GM23338 (cell line): ENCODE measurements around the gene STKLD1. TPM values are rescaled to one million over a fixed set of nuclear protein-coding genes. Genes with fewer than 3 reads are reported as not detected.

ENCODE experiments used
- ATAC-seq: fragments of 200-7000 bp; cut with Tn5 transposase; 3 replicates; pipeline ENCODE4 v1.9.1; 2020
- DNase-seq: peaks from one replicate; pipeline ENCODE4 v3.0.0-alpha.2; 2015; ENCODE audit warnings: low spot score
- H2AFZ ChIP-seq: fragments of 200-600 bp; sonication (generic); 2 replicates; pipeline ENCODE4 v1.8.0; 2016; ENCODE audit warnings: antibody characterized with exemption, mild to moderate bottlenecking, moderate library complexity
- H3F3A ChIP-seq: fragments of 200-600 bp; sonication (generic); replicated peaks from 2 replicates; pipeline ENCODE4 v1.8.0; 2017; ENCODE audit warnings: antibody characterized with exemption, mixed run types, low read depth
- H3K27ac ChIP-seq: fragments of 200-600 bp; sonication (generic); 2 replicates; pipeline ENCODE4 v1.6.1; 2016; ENCODE audit warnings: low read depth
- H3K27me3 ChIP-seq: fragments of 200-600 bp; sonication (generic); 2 replicates; pipeline ENCODE4 v1.8.0; 2016; ENCODE audit warnings: mild to moderate bottlenecking, mixed run types, moderate library complexity; ENCODE audit not compliant: insufficient read depth
- H3K36me3 ChIP-seq: fragments of 200-600 bp; sonication (generic); 2 replicates; pipeline ENCODE4 v1.8.0; 2016; ENCODE audit warnings: mild to moderate bottlenecking; ENCODE audit not compliant: insufficient read depth
- H3K4me1 ChIP-seq: fragments of 200-600 bp; sonication (generic); 2 replicates; pipeline ENCODE4 v1.8.0; 2016; ENCODE audit warnings: mild to moderate bottlenecking, moderate library complexity; ENCODE audit not compliant: insufficient read depth
- H3K4me2 ChIP-seq: fragments of 200-600 bp; sonication (generic); 2 replicates; pipeline ENCODE4 v1.7.1; 2017; ENCODE audit warnings: mixed run types
- H3K4me3 ChIP-seq: fragments of 200-600 bp; sonication (generic); 2 replicates; pipeline ENCODE4 v1.6.1; 2016; ENCODE audit warnings: mixed run types
- H3K79me2 ChIP-seq: fragments of 200-600 bp; sonication (generic); replicated peaks from 2 replicates; pipeline ENCODE4 v1.8.0; 2017; ENCODE audit warnings: mild to moderate bottlenecking; ENCODE audit not compliant: insufficient read depth
- H3K9me2 ChIP-seq: fragments of 200-600 bp; sonication (generic); 2 replicates; pipeline ENCODE4 v1.8.0; 2017; ENCODE audit not compliant: insufficient read depth
- H4K20me1 ChIP-seq: fragments of 200-600 bp; sonication (generic); replicated peaks from 2 replicates; pipeline ENCODE4 v1.8.0; 2017; ENCODE audit warnings: mild to moderate bottlenecking; ENCODE audit not compliant: insufficient read depth
- H3K27ac Mint-ChIP-seq: 2 replicates; pipeline ENCODE4 v1.8.0; 2020; ENCODE audit warnings: inconsistent platforms, mild to moderate bottlenecking, moderate library complexity, mixed read lengths
- H3K27me3 Mint-ChIP-seq: 3 replicates; pipeline ENCODE4 v1.8.0; 2022; ENCODE audit warnings: low read depth, mild to moderate bottlenecking, moderate library complexity, mixed read lengths, inconsistent platforms; ENCODE audit not compliant: insufficient read depth, poor library complexity
- H3K36me3 Mint-ChIP-seq: 3 replicates; pipeline ENCODE4 v1.8.0; 2021; ENCODE audit warnings: low read depth, mild to moderate bottlenecking, inconsistent platforms, moderate library complexity, mixed read lengths
- H3K4me1 Mint-ChIP-seq: 3 replicates; pipeline ENCODE4 v1.8.0; 2020; ENCODE audit warnings: mild to moderate bottlenecking, inconsistent platforms, mixed read lengths
- H3K4me3 Mint-ChIP-seq: 3 replicates; pipeline ENCODE4 v1.8.0; 2021; ENCODE audit warnings: moderate library complexity, mild to moderate bottlenecking, inconsistent platforms, mixed read lengths
- H3K9me3 Mint-ChIP-seq: 3 replicates; pipeline ENCODE4 v1.8.0; 2020; ENCODE audit warnings: moderate library complexity, mild to moderate bottlenecking, inconsistent platforms, mixed read lengths
- CREB1 ChIP-seq: fragments of 250-450 bp; sonication (Bioruptor Pico); IDR thresholded peaks from 2 replicates; pipeline ENCODE4 v1.5.0; 2020; ENCODE audit warnings: low read depth, mild to moderate bottlenecking, moderate library complexity
- CTCF ChIP-seq, 2 experiments: fragments of 200-600 bp in 1 of 2; sonication (generic) in 1 of 2; conservative IDR thresholded peaks; 2 replicates each; pipeline versions ENCODE4 v1.5.1 to v1.6.1; 2016 to 2017; ENCODE audit warnings: antibody characterized with exemption in 2 of 2, low read depth in 2 of 2, mild to moderate bottlenecking in 2 of 2, moderate library complexity in 1 of 2
- ETS1 ChIP-seq: IDR thresholded peaks from 2 replicates; pipeline ENCODE4 v1.6.1; 2016; ENCODE audit warnings: antibody characterized with exemption
- EZH2 ChIP-seq: fragments of 200-600 bp; sonication (generic); IDR thresholded peaks from one replicate; pipeline ENCODE4 v1.8.0; 2017; ENCODE audit warnings: antibody characterized with exemption, mild to moderate bottlenecking, low read depth; ENCODE audit not compliant: unreplicated experiment
- EZH2phosphoT487 ChIP-seq: fragments of 200-600 bp; sonication (generic); IDR thresholded peaks from one replicate; pipeline ENCODE4 v1.8.1; 2018; ENCODE audit warnings: antibody characterized with exemption; ENCODE audit not compliant: unreplicated experiment
- JUNB ChIP-seq: IDR thresholded peaks from one replicate; pipeline ENCODE4 v1.6.1; 2016; ENCODE audit warnings: antibody characterized with exemption; ENCODE audit not compliant: unreplicated experiment
- NANOG ChIP-seq: IDR thresholded peaks from 2 replicates; pipeline ENCODE4 v1.6.1; 2016; ENCODE audit warnings: antibody characterized with exemption, borderline replicate concordance
- POLR2AphosphoS5 ChIP-seq: IDR thresholded peaks from 2 replicates; pipeline ENCODE4 v1.6.1; 2016; ENCODE audit warnings: antibody characterized with exemption, low read depth
- REST ChIP-seq: IDR thresholded peaks from one replicate; pipeline ENCODE4 v1.6.1; 2018; ENCODE audit warnings: antibody characterized with exemption; ENCODE audit not compliant: unreplicated experiment
- STAT1 ChIP-seq: IDR thresholded peaks from one replicate; pipeline ENCODE4 v1.6.1; 2016; ENCODE audit warnings: antibody characterized with exemption; ENCODE audit not compliant: unreplicated experiment
- ZNF114 ChIP-seq: fragments of 250-450 bp; sonication (Bioruptor Pico); IDR thresholded peaks from 2 replicates; pipeline ENCODE4 v1.5.0; 2020; ENCODE audit warnings: mild to moderate bottlenecking, moderate library complexity
- ZNF331 ChIP-seq: fragments of 250-450 bp; sonication (Bioruptor Pico); IDR thresholded peaks from 2 replicates; pipeline ENCODE4 v1.5.0; 2020; ENCODE audit warnings: low read depth, mild to moderate bottlenecking, moderate library complexity
- ZNF462 ChIP-seq: fragments of 250-450 bp; sonication (Bioruptor Pico); IDR thresholded peaks from 2 replicates; pipeline ENCODE4 v1.5.0; 2020; ENCODE audit warnings: mild to moderate bottlenecking, moderate library complexity
- polyA plus RNA-seq: library from polyadenylated mRNA; unstranded; fragments of >200 nt; fragmentation: Nextera tagmentation; extraction: Ambion mirVana; gene quantifications from 2 replicates; pipeline ENCODE4 v1.2.1, GENCODE V29; 2016
- total RNA-seq: library from RNA; depleted of rRNA; stranded (reverse); fragments of >200 nt; shearing (Covaris generic); gene quantifications from 2 replicates; pipeline ENCODE4 v1.2.3, GENCODE V29; 2014

STKLD1 gene
- total and polyA plus RNA-seq, 2 experiments from 2014 or later, result 0.57 TPM; not detected in 1

GRCh38 chr9:133453651-133454050, 77.5 kb downstream of the STKLD1 start:
- DNase-seq, result no peak
- H3F3A ChIP-seq, result no peaks in the 10 kb centered on the region
- H3K4me2 ChIP-seq, result no peak overlapping the region
- ATAC-seq, result no peak
- no peaks in the 10 kb centered on the region for H3K36me3 Mint-ChIP-seq
- H2AFZ ChIP-seq, result no peak overlapping the region
- peaks cover 3% of the 10 kb centered on the region; the same call in 1 of the 2 replicates for H3K4me1 ChIP-seq
- H3K4me3 ChIP-seq, result no peak overlapping the region
- H3K9me3 Mint-ChIP-seq, result no peaks in the 10 kb centered on the region
- H3K79me2 ChIP-seq, result no peaks in the 10 kb centered on the region
- H3K4me3 Mint-ChIP-seq, result no peak overlapping the region
- H3K36me3 ChIP-seq, result no peaks in the 10 kb centered on the region
- H3K27me3 ChIP-seq, result no peaks in the 10 kb centered on the region
- H3K4me1 Mint-ChIP-seq, result 0 out of 3 replicates have a peak, but pooled peaks cover under 1% of the 10 kb centered on the region
- peaks cover 5% of the 10 kb centered on the region for H3K27me3 Mint-ChIP-seq
- H3K9me2 ChIP-seq, result no peaks in the 10 kb centered on the region
- H4K20me1 ChIP-seq, result no peaks in the 10 kb centered on the region
- H3K27ac Mint-ChIP-seq, result no peak overlapping the region
- TF ChIP-seq CREB1 (CRISPR knock-in tag) (no peak), ZNF114 (CRISPR knock-in tag) (no peak), REST (no peak), ETS1 (no peak), EZH2phosphoT487 (no peak), CTCF (conservative IDR thresholded peaks at IDR 0.05; ENCODE audit: low read depth in 2 of 2) (no peak), ZNF331 (CRISPR knock-in tag) (no peak), EZH2 (no peak), ZNF462 (CRISPR knock-in tag) (no peak), STAT1 (no peak), POLR2AphosphoS5 (no peak), NANOG (no peak), JUNB (no peak)
- H3K27ac ChIP-seq, result no peak overlapping the region
